HG02588 (cell line): Measurements from ENCODE around the gene ESR2.

Source experiments
- ATAC-seq: cut with Tn5 transposase; IDR thresholded peaks from one replicate; pipeline ENCODE4 v1.9.1; 2021; ENCODE audit warnings: mild to moderate bottlenecking, moderate library complexity; ENCODE audit not compliant: unreplicated experiment

ESR2 gene

DNA sequence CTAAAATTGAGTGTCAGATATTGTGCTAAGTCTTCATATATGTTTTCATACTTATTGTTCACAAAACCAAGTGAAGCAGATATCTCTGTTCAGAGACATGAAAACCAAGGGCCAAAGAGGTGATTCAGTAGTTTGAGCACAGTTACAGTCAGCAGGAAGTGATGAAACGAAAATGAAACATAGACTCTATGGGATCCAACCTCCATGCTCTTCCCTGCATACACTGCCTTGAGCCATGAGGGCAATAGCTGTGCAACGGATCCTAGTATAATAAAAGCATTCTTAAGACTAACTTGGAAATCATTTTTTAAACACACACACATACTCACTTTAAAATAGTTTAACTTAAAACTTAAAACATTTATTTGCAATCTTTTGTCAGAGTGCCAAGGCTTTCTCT is 27.9 kb downstream of the ESR2 start:
- ATAC-seq = no peak

DNA sequence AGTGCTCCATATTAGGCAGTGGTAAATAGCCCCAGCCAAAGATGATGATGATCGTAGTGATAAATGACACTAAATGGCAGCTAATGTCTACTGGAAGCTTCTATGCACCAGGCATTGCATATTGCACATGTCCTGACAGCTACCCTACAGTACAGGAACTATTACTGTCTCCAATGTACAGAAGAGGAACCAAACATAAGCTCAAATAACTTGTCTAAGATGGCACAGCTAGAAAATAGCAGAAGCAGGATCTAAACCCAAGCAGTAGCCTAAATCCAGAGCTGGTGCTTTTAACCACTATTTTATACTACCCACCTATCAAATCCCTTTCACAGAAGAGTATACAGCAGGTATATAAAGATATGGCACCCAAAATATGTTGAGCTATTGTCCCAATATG is 28.9 kb downstream of the ESR2 start:
- no peak for ATAC-seq

DNA sequence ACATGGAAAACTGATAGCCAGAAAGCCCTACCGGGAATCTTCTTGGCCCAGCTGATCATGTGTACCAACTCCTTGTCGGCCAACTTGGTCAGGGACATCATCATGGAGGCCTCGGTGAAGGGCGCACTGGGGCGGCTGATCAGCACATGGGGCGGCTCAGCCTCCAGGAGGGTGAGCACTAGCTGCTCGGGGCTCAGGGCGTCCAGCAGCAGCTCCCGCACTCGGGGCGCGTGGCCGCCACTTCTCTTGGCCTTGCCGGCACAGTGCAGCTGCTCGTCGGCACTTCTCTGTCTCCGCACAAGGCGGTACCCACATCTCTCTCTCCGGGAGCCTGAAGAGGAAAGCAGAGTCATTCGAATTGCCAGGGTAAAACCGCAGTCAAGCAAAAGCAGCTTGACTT is 33.8 kb downstream of the ESR2 start:
- no peak for ATAC-seq

DNA sequence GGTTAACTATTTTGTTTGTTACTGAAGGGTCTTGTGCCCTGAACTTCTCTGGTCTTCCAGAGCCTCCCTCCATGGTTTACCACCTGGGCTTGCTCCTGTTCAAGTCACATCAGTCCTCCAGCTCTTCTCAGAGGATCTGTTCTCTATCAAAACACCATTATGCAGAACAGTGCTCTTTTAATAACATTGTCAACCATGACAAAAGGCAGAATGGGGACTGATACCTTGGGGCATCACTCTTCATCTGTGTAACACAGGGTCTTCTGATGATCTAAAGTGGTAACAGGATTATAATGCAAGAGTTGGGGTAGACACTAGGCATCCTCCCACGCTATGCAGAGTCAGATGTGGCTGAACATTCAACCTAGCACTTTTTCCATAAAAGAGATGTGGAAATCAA is 38.4 kb downstream of the ESR2 start:
- no peak for ATAC-seq

DNA sequence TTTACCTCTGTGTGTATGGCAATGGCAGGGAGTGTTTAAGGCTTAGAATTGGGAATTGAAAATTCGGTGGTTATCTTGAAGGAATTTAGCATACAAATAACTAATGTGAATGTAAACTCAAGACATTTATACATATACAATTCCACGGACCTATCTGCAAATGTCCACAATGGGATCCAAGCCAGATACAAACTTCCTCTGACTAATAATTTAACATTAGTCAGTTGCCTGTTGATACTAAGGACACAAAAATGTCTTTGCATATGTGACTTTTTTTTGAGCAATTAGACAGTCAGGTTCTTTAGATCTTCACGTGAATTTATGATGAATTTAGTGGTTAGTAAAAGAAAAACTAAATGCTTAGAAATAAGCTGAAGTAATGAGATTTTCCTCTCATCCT is 40.5 kb downstream of the ESR2 start:
- ATAC-seq = no peak

DNA sequence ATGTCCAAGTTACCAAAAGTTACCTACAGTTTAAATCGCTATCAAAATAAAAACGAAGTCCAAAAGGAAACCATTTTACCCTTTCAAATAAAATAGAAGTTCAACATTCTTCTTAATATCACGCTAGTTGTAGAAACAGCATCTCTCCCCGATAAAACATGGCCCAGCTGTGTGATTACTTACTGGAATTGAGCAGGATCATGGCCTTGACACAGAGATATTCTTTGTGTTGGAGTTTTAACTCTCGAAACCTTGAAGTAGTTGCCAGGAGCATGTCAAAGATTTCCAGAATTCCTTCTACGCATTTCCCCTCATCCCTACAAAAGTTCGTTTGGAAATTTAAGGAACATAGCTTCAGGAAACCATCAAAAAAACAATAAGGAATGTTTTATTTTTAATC is 44.8 kb downstream of the ESR2 start:
- ATAC-seq = no peak

DNA sequence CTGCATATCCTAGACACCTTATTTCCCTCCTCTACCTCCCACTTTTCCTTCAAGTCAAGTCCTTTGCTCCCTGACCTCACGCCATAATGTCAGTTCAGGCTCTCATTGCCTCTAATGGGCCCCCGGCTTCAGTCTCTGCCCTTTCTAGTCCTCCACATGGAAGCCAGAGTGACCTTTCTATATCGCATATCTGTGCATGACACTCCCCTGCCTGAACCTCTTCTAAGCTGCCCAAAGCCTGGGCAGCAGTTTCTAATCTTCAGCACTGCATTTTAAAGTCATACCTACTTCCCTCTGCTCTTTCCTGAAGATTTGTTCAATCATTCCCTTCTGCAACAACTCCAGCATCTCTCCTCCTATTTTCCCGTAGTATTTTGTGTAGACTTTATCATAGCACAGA is 45.5 kb downstream of the ESR2 start:
- no peak for ATAC-seq

DNA sequence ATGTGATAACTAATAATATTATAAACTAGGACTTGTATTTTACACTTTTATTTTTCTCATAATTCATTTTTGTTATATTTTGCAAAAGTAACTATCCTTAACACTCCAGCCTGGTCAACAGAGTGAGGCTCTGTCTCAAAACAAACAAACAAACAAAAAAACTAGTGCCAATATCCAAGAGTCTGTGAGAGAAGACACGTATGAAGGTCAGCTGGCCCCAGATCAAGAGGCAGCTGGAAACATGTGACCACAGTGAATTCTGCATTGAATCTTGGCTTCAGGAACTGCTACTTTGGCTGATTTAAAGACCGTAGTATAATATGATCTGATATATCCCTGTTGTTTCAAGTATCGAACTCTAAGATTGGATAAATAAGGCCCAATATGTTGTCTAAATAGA is 47.0 kb downstream of the ESR2 start:
- ATAC-seq = no peak

DNA sequence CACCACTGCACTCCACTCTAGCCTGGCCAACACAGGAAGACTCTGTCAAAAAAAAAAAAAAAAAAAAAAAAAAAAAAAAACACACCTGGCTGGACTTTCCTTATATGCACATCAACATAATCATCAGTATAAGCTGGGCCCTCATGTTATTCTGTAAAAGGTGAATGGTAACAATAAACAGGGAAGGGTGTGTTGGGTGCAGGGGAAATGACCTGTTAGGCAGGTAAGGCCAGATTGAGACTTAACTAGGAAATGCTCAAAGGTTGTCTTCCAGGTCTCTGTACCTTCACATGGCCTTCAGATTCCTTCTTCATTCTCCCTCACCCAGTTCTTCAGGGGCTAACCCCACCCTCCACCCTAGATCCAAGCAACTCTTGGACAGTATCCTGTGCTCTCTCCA is 47.5 kb downstream of the ESR2 start:
- no peak for ATAC-seq

DNA sequence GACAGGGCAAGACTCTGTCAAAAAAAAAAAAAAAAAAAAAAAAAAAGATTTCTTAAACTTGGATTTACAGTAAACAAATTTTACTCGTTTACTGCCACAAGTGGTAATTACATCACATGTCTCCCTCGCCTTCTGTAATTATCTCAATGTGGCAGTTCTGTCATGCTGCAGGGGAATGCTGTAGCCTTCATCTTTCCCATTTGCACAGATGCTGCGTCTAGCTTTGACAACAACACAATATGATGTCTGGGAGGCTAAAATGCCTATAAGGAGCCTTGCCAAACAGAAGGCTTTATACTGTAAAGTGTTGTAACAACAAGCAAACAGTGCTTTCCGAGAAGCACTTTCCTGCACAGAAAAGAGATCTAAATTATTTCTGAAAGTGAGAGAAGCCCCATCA is 48.7 kb downstream of the ESR2 start:
- no peak for ATAC-seq

DNA sequence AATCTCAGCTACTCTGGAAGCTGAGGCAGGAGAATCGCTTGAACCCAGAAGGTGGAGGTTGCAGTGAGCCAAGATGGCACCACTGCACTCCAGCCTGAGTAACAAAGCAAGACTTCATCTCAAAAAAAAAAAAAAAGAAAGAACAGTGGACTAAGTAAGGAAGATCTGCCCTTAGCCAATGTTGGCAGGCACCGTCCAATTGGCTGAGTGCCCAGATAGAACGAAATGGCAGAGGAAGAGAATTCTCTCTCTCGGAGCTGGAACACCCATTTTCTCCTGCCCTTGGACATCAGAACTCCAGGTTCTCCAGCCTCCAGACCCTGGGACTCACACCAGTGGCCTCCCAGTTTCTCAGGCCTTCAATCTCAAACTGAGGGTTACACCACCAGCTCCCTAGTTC is 49.9 kb downstream of the ESR2 start:
- no peak for ATAC-seq

DNA sequence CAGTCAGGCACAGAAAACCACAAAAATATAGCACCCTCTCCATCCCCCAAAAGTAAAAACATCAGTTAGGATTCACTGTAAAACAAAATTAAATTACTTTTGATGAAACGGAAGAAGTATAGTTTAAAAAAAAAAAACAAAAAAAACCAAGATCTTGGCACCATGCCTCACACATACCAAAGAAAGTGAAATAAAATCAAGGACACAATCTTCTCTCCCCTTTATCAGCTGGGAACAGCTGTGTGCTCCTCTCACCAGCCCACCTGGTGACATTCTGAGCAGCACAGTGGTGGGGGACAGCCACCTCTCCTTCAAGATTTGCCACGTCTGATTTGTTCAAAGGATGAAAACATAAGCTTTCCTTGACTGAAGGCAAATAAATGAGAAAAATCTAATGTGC is 55.5 kb downstream of the ESR2 start:
- ATAC-seq = no peak

DNA sequence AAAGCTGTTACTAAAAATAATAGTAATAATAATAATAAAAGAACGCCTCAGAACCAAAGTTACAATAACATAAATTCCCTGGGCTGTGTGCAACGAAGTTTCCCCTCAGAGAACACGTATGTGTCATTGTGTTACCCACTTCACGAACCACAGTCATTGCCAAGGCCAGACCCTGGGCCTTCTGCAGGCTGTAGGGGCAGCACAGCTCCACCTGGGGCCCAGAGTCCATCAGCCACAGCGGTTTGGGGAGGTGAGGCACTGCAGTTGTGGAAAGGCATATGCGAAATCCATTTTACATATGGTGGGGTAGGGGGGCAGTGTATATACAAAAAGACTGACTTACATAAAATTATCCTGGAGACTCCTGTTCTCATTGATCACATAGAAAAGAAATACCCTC is 56.1 kb downstream of the ESR2 start:
- no peak for ATAC-seq

DNA sequence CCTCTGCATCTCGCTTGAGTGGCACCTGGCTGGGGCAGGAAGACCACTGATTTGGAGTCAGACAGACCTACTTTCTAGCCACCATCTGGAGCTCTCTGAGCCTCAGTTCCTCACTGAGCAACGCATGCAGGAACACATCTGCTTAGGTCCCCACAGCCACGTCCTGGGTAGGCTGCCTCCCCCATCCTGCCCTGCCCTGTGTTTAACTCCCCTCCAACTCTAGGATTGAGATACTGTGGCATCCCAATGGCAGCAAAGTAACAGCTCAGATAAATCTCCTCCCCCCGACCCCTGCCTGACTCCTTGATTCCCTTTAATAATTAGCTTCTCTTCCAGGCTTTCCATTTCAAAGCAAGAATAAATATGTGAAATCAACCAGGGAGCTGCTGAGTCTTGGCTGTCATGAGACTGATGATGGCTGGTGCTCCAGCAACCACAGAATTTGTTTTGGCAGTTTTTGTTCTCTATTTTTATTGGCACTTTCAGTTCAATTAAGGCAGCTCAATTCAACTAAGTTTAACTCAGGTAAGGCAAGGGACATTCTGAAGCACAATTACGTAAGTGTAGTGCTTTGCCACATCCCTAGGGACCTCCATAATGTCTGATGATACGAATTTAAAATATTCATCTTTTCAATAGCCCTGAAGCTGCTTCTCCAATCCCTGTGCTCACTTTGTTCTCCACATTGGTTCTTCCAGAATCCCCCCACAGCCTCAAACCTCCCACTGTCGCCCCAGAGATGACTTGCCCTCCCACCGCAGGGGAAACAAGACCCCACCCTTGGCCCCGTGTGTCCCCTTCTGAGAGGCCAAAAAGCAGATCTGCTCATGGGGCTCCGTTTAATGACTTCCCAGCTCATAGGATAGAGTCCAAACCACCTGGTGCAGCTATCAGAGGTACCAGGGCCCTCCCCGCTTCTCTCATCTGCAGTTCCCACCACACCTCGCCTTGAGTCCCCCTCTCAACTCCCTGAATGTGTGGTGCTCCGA is 58.2 kb downstream of the ESR2 start:
- ATAC-seq = peak; percentile 62

DNA sequence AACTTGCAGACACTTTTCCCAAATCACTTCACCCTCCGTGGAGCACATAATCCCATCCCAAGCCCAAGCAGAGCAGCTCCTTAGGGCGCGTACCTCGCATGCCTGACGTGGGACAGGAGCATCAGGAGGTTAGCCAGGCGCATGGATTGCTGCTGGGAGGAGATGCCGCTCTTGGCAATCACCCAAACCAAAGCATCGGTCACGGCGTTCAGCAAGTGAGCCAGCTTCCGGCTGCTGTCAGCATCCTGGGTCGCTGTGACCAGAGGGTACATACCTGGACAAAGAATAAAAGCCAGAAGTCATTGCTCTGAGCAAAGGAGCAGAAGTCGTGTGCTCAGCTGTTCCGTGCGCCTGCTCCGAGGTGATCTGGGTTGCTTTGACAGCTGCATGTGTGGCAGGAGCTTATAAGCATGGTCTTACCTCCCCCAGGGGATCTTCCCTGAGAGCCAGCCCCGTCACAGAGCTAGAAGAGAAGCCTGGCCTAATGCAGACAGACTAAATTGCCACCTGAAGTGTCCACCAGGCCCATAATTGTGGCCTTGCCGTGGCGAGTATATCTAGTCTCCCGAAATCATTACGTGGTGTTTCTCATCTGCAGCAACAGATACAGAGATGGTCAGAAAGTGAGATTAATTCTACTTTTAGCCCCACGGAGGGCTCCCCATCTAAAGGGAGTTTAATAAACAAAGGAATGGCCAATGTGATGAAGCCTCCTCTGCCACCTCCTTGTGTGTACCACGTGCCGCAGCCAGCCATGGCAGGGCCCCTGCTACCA is 59.1 kb downstream of the ESR2 start:
- ATAC-seq = no peak

DNA sequence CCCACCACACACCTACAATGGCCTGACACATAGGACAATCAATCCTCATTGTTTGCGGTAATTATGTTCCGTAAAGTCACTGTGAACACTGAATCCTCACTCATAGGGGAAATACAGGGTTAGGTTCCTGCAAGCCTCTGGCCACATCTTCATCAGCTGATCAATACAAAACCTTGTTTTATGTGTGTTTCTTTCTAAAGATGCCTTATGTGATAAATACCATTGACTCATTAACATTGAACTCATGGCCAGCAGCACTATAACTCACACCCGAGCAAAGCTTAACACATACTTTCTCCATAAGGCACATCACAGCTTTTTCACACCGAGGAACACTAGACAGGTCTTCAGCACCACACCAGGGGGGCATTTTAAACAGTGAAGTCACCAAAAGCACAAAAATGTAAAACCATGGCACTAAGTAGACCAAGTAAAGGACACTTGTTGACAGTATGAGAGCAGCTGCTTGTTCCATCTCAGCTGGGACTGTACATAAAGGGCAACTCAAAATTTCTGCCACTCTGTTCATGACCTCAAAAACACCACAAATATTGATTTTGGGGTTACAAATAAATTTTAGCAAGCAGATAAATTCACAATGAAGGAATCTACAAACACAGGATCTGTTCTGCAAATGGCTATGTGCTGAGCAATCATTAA is 60.5 kb downstream of the ESR2 start:
- no peak for ATAC-seq

DNA sequence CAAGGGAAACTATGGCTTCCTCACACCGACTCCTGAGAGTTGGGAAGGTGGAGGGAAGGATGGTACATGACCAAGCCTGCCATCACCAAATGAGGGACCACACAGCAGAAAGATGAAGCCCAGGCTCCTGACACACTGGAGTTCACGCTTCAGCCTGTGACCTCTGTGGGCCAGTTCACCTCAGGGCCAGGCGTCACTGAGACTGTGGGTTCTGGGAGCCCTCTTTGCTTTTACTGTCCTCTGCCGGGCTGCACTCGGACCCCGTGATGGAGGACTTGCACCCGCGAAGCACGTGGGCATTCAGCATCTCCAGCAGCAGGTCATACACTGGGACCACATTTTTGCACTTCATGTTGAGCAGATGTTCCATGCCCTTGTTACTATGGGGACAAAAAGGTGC is 61.2 kb downstream of the ESR2 start:
- ATAC-seq = no peak

DNA sequence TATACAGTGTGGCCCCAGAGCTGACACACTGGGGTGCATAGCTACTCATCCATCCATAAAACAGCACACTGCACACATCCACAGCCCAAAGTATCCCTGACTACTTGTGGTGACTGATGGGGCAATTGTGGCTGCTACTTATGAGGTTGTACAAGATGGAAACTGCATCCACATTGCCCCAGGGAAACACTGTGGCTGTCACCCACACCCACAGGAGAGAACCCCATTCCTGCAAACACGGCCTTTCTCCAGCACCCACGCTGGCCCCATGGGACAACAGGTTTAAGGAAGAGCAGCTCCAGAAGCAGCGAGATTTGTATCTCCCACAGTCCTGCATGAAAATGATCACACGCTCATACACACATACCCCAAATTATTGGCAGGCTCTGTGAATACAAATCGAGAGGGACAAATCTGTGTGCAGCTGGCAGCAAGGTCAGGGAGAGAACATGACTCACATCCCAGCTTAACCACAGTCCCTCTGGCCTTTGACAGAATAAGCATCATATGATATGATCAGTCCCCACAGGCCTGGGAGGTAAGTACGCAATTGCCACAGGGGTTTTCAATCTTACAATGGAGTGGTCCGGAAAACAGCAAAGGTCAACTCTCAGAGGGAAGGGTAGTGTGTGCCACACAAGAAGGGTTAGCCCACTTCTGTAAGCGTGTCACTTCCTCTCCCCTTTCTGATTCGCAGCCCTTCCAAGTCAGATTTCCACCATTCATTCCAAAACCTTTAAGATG is 61.9 kb downstream of the ESR2 start:
- peak; percentile 32 for ATAC-seq

DNA sequence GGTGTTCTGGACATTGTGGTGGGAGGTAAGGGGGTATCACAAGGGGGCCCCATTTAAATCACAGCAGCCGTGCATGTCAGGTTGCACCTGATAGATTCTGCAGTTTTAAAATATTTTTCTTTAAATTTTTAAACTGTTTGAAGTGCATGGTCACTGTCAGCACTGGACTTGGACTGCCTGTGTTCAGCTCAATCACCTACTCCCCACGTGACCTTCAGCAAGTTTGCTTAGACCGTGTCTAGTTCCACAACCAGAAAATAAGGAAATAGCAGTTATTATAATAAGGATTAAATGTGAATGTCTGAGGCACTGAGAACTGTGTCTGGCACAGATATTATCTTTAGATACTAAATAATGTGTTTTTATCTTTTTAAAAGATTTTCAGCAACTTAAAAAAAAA is 64.7 kb downstream of the ESR2 start:
- ATAC-seq = no peak

DNA sequence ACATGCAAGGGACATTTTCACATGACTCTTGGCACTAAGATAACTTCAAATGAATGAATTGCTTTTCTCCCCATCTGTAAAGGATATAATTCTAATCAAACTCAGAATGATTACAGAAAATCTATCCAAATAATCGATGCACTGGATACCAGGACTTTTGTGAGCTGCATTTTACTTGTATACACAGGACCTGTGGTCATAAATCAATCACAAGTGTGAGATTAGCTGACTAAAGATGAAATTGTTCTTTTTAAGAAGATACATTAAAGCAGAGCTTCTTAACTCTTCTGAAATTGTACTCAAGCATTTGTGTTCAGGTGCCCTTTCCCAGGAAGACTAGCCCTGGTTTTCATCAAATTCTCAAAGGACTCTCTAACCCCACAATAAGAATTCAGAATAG is 66.3 kb downstream of the ESR2 start:
- ATAC-seq = no peak
